Erythroblast (primary cell): ENCODE measurements around the gene PRPH.

Experiments
- GATA1 ChIP-seq: IDR thresholded peaks from 2 replicates; pipeline ENCODE4 v1.6.1; 2011; ENCODE audit warnings: low read depth, mild to moderate bottlenecking, control low read depth, low read length, moderate library complexity
- POLR2A ChIP-seq: IDR thresholded peaks from 2 replicates; pipeline ENCODE4 v1.6.1; 2011; ENCODE audit warnings: mild to moderate bottlenecking, low read length

DNA sequence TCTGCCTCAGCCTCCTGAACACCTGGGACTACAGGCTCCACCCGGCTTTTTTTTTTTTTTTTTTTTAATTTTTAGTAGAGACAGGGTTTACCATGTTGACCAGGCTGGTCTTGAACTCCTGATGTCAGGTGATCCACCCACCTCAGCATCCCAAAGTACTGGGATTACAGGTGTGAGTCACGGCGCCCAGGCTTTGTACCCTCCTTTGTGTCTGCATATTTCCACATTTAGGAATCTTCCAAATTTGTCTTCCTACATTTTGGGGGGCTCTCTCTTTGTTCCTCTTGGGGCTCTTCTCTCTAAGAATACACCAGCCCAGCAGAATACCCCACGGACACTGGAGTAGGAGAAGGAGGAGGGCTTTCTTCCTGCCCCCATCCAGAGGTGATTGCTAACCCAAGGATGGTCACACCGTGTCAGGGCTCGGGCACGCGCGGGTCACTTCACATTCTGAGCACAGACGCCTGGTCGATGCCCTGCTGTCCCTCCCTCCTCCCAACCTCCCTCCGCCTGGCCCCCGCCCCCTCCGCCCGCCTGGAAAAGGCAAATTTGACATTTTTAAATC lies 49.6 kb downstream of the PRPH start:
- no peak for TF ChIP-seq POLR2A
- no peak for TF ChIP-seq GATA1
